AG09309 (cell line): Measurements from ENCODE around the gene EIF4EBP2.

Experiments
- DNase-seq: peaks from one replicate; pipeline ENCODE4 v3.0.0-alpha.2; 2010; ENCODE audit warnings: low read depth
- H3K4me3 ChIP-seq: 2 replicates; pipeline ENCODE4 v1.5.1; 2011; ENCODE audit warnings: mild to moderate bottlenecking, low read depth, low read length, moderate library complexity; ENCODE audit not compliant: control insufficient read depth
- TF ChIP-seq, protein P1 (sequence below): IDR thresholded peaks from 2 replicates; pipeline ENCODE4 v1.5.1; 2011; ENCODE audit warnings: mild to moderate bottlenecking, low read depth, low read length, inconsistent platforms; ENCODE audit not compliant: insufficient read depth, control insufficient read depth; ENCODE audit errors: missing control alignments

Gene EIF4EBP2

GRCh38 chr10:70360215-70360614 is 43.7 kb upstream of the EIF4EBP2 start:
- TF ChIP-seq, protein P1, sequence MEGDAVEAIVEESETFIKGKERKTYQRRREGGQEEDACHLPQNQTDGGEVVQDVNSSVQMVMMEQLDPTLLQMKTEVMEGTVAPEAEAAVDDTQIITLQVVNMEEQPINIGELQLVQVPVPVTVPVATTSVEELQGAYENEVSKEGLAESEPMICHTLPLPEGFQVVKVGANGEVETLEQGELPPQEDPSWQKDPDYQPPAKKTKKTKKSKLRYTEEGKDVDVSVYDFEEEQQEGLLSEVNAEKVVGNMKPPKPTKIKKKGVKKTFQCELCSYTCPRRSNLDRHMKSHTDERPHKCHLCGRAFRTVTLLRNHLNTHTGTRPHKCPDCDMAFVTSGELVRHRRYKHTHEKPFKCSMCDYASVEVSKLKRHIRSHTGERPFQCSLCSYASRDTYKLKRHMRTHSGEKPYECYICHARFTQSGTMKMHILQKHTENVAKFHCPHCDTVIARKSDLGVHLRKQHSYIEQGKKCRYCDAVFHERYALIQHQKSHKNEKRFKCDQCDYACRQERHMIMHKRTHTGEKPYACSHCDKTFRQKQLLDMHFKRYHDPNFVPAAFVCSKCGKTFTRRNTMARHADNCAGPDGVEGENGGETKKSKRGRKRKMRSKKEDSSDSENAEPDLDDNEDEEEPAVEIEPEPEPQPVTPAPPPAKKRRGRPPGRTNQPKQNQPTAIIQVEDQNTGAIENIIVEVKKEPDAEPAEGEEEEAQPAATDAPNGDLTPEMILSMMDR, result no peak

GRCh38 chr10:70362328-70362727 is 41.6 kb upstream of the EIF4EBP2 start:
- TF ChIP-seq, protein P1, result no peak
- DNase-seq, result no peak
- no peak overlapping the region for H3K4me3 ChIP-seq

More at GRCh38 chr10:70360215-70360614, 43.7 kb upstream of the EIF4EBP2 start:
- DNase-seq, result no peak
- H3K4me3 ChIP-seq, result no peak overlapping the region

DNA sequence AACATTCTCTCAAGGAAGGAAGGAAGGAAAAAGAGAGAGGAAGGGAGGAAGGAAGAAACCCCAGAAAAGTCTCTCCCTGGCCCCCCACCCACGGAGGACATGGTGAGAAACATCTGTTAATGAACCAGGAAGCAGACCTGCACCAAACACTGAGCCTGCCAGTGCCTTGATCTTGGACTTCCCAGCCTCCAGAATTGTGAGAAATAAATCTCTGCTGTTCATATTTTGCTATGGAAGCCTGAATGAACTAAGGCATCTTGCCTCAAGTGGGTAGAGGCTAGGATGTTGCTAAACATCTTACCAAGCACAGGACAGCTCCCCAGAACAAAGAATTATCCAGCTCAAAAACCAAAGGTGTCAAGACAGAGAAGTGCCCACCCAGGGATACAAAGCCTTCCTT is 40.7 kb upstream of the EIF4EBP2 start:
- DNase-seq, result no peak
- TF ChIP-seq, protein P1, result no peak
- H3K4me3 ChIP-seq, result no peak overlapping the region

- no peak overlapping the region for H3K4me3 ChIP-seq
- peak; percentile 95 for DNase-seq
- TF ChIP-seq, protein P1, result peak; percentile 95
Observed at GRCh38 chr10:70363971-70364771, 39.8 kb upstream of the EIF4EBP2 start.

- TF ChIP-seq, protein P1, result no peak
- no peak overlapping the region for H3K4me3 ChIP-seq
- no peak for DNase-seq
Observed at GRCh38 chr10:70364772-70365091, 39.2 kb upstream of the EIF4EBP2 start.

DNA sequence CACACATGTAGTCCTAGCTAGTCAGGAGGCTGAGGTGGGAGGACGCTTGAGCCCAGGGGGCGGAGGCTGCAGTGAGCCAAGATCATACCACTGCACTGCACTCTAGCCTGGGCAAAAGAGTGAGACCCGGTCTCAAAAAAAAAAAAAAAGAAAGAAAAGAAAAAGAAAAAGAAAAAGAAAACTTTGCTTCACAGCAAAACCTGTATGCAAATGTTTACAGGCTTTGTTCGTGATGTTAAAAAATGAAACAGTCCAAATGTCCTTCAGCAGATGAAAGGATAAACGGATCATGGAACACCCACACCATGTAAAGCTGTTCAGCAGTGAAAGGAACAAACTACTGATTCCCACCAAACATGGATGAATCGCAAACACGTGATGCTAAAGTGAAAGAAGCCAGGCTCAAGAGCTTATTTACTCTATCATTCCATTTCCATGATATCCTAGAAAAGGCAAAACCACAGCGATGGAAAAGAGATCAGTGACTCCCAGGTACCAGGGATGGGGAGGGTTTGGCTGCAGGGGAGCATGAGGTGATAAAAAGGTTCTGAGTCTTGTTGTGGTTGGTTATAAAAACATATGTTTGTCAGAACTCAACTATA is 36.6 kb upstream of the EIF4EBP2 start:
- no peak for DNase-seq

More for the DNA sequence above, 36.6 kb upstream of the EIF4EBP2 start:
- TF ChIP-seq, protein P1, result no peak
- H3K4me3 ChIP-seq, result no peak overlapping the region
